H1 (cell line): ENCODE measurements around the gene ARID1B. TPM values are rescaled to one million over a fixed set of nuclear protein-coding genes. Genes with fewer than 3 reads are reported as not detected.

Experiments
- CTCF ChIA-PET: fragments of 300-600 bp; sonication (Branson Sonifier 250); formaldehyde crosslinking; loops from one replicate; lab custom pipeline; 2021; ENCODE audit not compliant: partially characterized antibody; lab: Charles Lee
- POLR2A ChIA-PET: fragments of 300-600 bp; sonication (Branson Sonifier 250); formaldehyde crosslinking; loops from one replicate; lab custom pipeline; 2021; ENCODE audit warnings: inconsistent platforms; ENCODE audit not compliant: partially characterized antibody; lab: Charles Lee
- DNase-seq, 2 experiments: peaks; one replicate each; pipeline versions ENCODE4 v3.0.0 to v3.0.0-alpha.2; 2010 to 2022; ENCODE audit warnings: low spot score in 2 of 2, low read depth in 1 of 2, mixed read lengths in 1 of 2
- FAIRE-seq: peaks from 2 replicates; lab custom pipeline; 2011; peaks lifted over from hg19 to GRCh38; lab: Jason Lieb, UNC
- H2AFZ ChIP-seq: 2 replicates; pipeline ENCODE4 v1.8.1; 2012; ENCODE audit warnings: low read length, inconsistent platforms
- H2AK5ac ChIP-seq: 2 replicates; pipeline ENCODE4 v1.6.1; 2013; ENCODE audit warnings: low read depth, low read length
- H2BK120ac ChIP-seq: replicated peaks from 2 replicates; pipeline ENCODE3; 2013; ENCODE audit warnings: low read depth, low read length, inconsistent platforms
- H2BK12ac ChIP-seq: 2 replicates; pipeline ENCODE4 v1.6.1; 2013; ENCODE audit warnings: low read depth, low read length
- H2BK15ac ChIP-seq: 2 replicates; pipeline ENCODE4 v1.6.1; 2013; ENCODE audit warnings: low read length
- H2BK20ac ChIP-seq: 2 replicates; pipeline ENCODE4 v1.6.1; 2013; ENCODE audit warnings: low read length
- H2BK5ac ChIP-seq: 2 replicates; pipeline ENCODE4 v1.6.1; 2013; ENCODE audit warnings: low read depth, low read length
- H3K14ac ChIP-seq: 2 replicates; pipeline ENCODE4 v1.6.1; 2013; ENCODE audit warnings: inconsistent platforms; ENCODE audit not compliant: insufficient read length
- H3K18ac ChIP-seq: 2 replicates; pipeline ENCODE4 v1.6.1; 2013; ENCODE audit warnings: low read length; ENCODE audit errors: extremely low read depth
- H3K23ac ChIP-seq: 2 replicates; pipeline ENCODE4 v1.6.1; 2013; ENCODE audit warnings: inconsistent platforms; ENCODE audit not compliant: insufficient read length
- H3K23me2 ChIP-seq: 2 replicates; pipeline ENCODE4 v1.6.1; 2013; ENCODE audit warnings: low read depth, low read length
- H3K27ac ChIP-seq: 2 replicates; pipeline ENCODE4 v1.6.1; 2011; ENCODE audit warnings: low read depth, low read length, inconsistent platforms
- H3K27me3 ChIP-seq, 4 experiments: replicated peaks in 1 of 4; 1 replicate in 1 of 4; 2 replicates in 3 of 4; pipeline versions ENCODE4 v1.6.1 to v1.8.1; 2011 to 2013; ENCODE audit warnings: low read length in 3 of 4, mild to moderate bottlenecking in 3 of 4, inconsistent platforms in 2 of 4, mixed read lengths in 2 of 4, moderate library complexity in 1 of 4; ENCODE audit not compliant: control insufficient read depth in 3 of 4, insufficient read depth in 3 of 4; ENCODE audit errors: extremely low read depth in 1 of 4
- H3K36me3 ChIP-seq, 4 experiments: 2 replicates each; pipeline versions ENCODE4 v1.6.1 to v1.8.1; 2011 to 2013; ENCODE audit warnings: mild to moderate bottlenecking in 4 of 4, low read length in 3 of 4, moderate library complexity in 2 of 4, control low read depth in 1 of 4, inconsistent platforms in 1 of 4; ENCODE audit not compliant: insufficient read depth in 4 of 4, control insufficient read depth in 2 of 4
- H3K4ac ChIP-seq: replicated peaks from 2 replicates; pipeline ENCODE3; 2013; ENCODE audit warnings: low read length, low read depth, mixed read lengths, inconsistent platforms; ENCODE audit not compliant: insufficient read length
- H3K4me1 ChIP-seq, 4 experiments: replicated peaks in 1 of 4; 1 replicate in 1 of 4; 2 replicates in 3 of 4; pipeline versions ENCODE4 v1.6.1 to v1.8.1; 2011 to 2013; ENCODE audit warnings: low read length in 3 of 4, inconsistent platforms in 2 of 4, mixed read lengths in 1 of 4; ENCODE audit not compliant: insufficient read depth in 4 of 4, control insufficient read depth in 3 of 4
- H3K4me2 ChIP-seq, 2 experiments: 2 replicates each; pipeline versions ENCODE4 v1.6.1 to v1.8.1; 2011 to 2013; ENCODE audit warnings: low read depth in 2 of 2, low read length in 2 of 2, control low read depth in 1 of 2, inconsistent platforms in 1 of 2, mild to moderate bottlenecking in 1 of 2; ENCODE audit not compliant: insufficient read depth in 1 of 2
- H3K4me3 ChIP-seq, 4 experiments: fragments of 200-600, 300-600 bp in 1 of 4; sonication (generic), shearing (Covaris generic), sonication (Bioruptor Twin) in 1 of 4; 2 replicates each; pipeline versions ENCODE4 v1.5.1 to v1.8.1; 2011 to 2016; ENCODE audit warnings: low read length in 4 of 4, low read depth in 3 of 4, control low read depth in 2 of 4, inconsistent platforms in 2 of 4, mild to moderate bottlenecking in 2 of 4, mixed read lengths in 1 of 4, moderate library complexity in 1 of 4; ENCODE audit not compliant: insufficient read depth in 2 of 4; ENCODE audit errors: extremely low read depth in 1 of 4
- H3K56ac ChIP-seq: replicated peaks from 2 replicates; pipeline ENCODE3; 2013; ENCODE audit warnings: low read depth, mild to moderate bottlenecking, mixed read lengths, low read length, inconsistent platforms; ENCODE audit not compliant: insufficient read length
- H3K79me1 ChIP-seq: 2 replicates; pipeline ENCODE4 v1.6.1; 2013; ENCODE audit warnings: low read depth, low read length, control low read depth
- H3K79me2 ChIP-seq, 2 experiments: 2 replicates each; pipeline versions ENCODE4 v1.6.1 to v1.8.1; 2012 to 2013; ENCODE audit warnings: low read length in 2 of 2, mild to moderate bottlenecking in 2 of 2, inconsistent platforms in 1 of 2; ENCODE audit not compliant: insufficient read depth in 2 of 2, control insufficient read depth in 1 of 2
- H3K9ac ChIP-seq, 4 experiments: replicated peaks in 1 of 4; 1 replicate in 1 of 4; 2 replicates in 3 of 4; pipeline versions ENCODE4 v1.6.1 to v1.8.1; 2011 to 2013; ENCODE audit warnings: low read depth in 3 of 4, low read length in 3 of 4, control low read depth in 2 of 4, mild to moderate bottlenecking in 2 of 4, moderate library complexity in 2 of 4, inconsistent platforms in 1 of 4; ENCODE audit errors: extremely low read depth in 1 of 4
- H3K9me3 ChIP-seq, 2 experiments: 2 replicates each; pipeline versions ENCODE4 v1.6.1 to v1.8.1; 2012 to 2013; ENCODE audit warnings: mild to moderate bottlenecking in 2 of 2, moderate library complexity in 2 of 2, control low read depth in 1 of 2, inconsistent platforms in 1 of 2, low read depth in 1 of 2, low read length in 1 of 2, mixed read lengths in 1 of 2; ENCODE audit not compliant: insufficient read depth in 2 of 2
- H4K20me1 ChIP-seq, 2 experiments: replicated peaks in 1 of 2; 2 replicates each; pipeline versions ENCODE3 to v1.8.1; 2011 to 2013; ENCODE audit warnings: inconsistent platforms in 2 of 2, low read length in 2 of 2, mild to moderate bottlenecking in 1 of 2; ENCODE audit not compliant: insufficient read depth in 2 of 2, control insufficient read depth in 1 of 2
- H4K5ac ChIP-seq: 2 replicates; pipeline ENCODE4 v1.6.1; 2013; ENCODE audit warnings: low read length, low read depth, mixed read lengths, inconsistent platforms; ENCODE audit not compliant: insufficient read length
- H4K8ac ChIP-seq: 2 replicates; pipeline ENCODE4 v1.8.0; 2013; ENCODE audit warnings: mild to moderate bottlenecking, moderate library complexity, low read length, inconsistent platforms; ENCODE audit not compliant: insufficient read depth; ENCODE audit errors: extremely low read depth
- H4K91ac ChIP-seq: replicated peaks from 2 replicates; pipeline ENCODE3; 2013; ENCODE audit warnings: low read length, mixed read lengths, inconsistent platforms; ENCODE audit not compliant: insufficient read length
- BRCA1 ChIP-seq: IDR thresholded peaks from 2 replicates; pipeline ENCODE4 v1.6.1; 2012; ENCODE audit warnings: low read depth, low read length, improper control_type of control experiment
- HDAC2 ChIP-seq, 2 experiments: fragments of 300-600 bp in 1 of 2; sonication (generic) in 1 of 2; IDR thresholded peaks; 2 replicates each; pipeline ENCODE4 v1.6.1; 2011 to 2012; ENCODE audit warnings: low read depth in 2 of 2, low read length in 2 of 2, mild to moderate bottlenecking in 2 of 2, moderate library complexity in 2 of 2, borderline replicate concordance in 1 of 2, inconsistent platforms in 1 of 2
- KDM5A ChIP-seq: fragments of 200-600 bp; IDR thresholded peaks from 2 replicates; pipeline ENCODE4 v1.7.1; 2012; ENCODE audit warnings: mild to moderate bottlenecking, low read length, inconsistent platforms, mixed read lengths
- RFX5 ChIP-seq: IDR thresholded peaks from 2 replicates; pipeline ENCODE4 v1.6.1; 2011; ENCODE audit warnings: low read depth, low read length, improper control_type of control experiment, borderline replicate concordance
- WGBS, 2 experiments: shearing (Covaris generic) in 1 of 2; methylation state at CpG; one replicate each; pipeline versions ENCODE4 v1.1.6 to v1.1.7; 2013 to 2015; ENCODE audit warnings: low lambda C conversion rate in 2 of 2, mixed read lengths in 2 of 2, inconsistent platforms in 1 of 2, low coverage in 1 of 2, missing lambda C conversion rate in 1 of 2; ENCODE audit not compliant: insufficient replicate concordance in 2 of 2, insufficient coverage in 1 of 2, insufficient read length in 1 of 2; ENCODE audit errors: extremely low coverage in 1 of 2, missing lambda C conversion rate in 1 of 2; 5-methylcytosine and 5-hydroxymethylcytosine counted together
- polyA plus RNA-seq, 7 experiments: library from polyadenylated mRNA; depleted of rRNA in 3 of 7; stranded (reverse) in 5 of 7; unstranded in 2 of 7; fragments of >200 nt in 5 of 7; fragments of 200-250 nt in 2 of 7; gene quantifications; 1 replicate in 5 of 7; 2 replicates in 1 of 7; 4 replicates in 1 of 7; pipeline versions ENCODE4 v1.2.1 to v1.2.3, GENCODE V29; 2011 to 2013; ENCODE audit warnings: missing spikeins in 2 of 7, mixed read lengths in 2 of 7
- total RNA-seq: library from RNA; stranded (reverse); fragmentation: NEBNext Ultra II Directional; extraction: Animal tissue kit (Norgen Biotek cat#: 25700); gene quantifications from 2 replicates; pipeline ENCODE4 v1.2.1, GENCODE V29; 2021

ARID1B gene
- total and polyA plus RNA-seq, 2 of the 8 experiments (the other 6 are each of a cell fraction or from before 2014, with no cell fraction given): 24.3 to 70.3 TPM

- Histone ChIP-seq H3K14ac (no peak overlapping the region), H3K27ac (no peak overlapping the region), H3K9me3 (no peaks in the 10 kb centered on the region), H3K9ac (no peak overlapping the region), H2BK20ac (no peak overlapping the region), H2BK12ac (no peak overlapping the region), H2BK5ac (no peak overlapping the region), H3K27me3 (no peaks in the 10 kb centered on the region; a peak in 1 of 7 replicates), H3K79me2 (no peaks in the 10 kb centered on the region), H4K20me1 (no peaks in the 10 kb centered on the region), H3K23me2 (no peaks in the 10 kb centered on the region), H3K56ac (no peak overlapping the region), H2BK120ac (no peak overlapping the region), H2BK15ac (no peak overlapping the region), H3K36me3 (no peaks in the 10 kb centered on the region), H3K4me2 (no peak overlapping the region), H3K4ac (no peak overlapping the region), H3K23ac (no peak overlapping the region), H4K91ac (no peak overlapping the region), H4K8ac (no peak overlapping the region), H4K5ac (no peak overlapping the region), H3K4me1 (no peaks in the 10 kb centered on the region), H3K79me1 (no peaks in the 10 kb centered on the region), H3K18ac (no peak overlapping the region), H3K4me3 (no peak overlapping the region), H2AK5ac (no peak overlapping the region), H2AFZ (no peak overlapping the region)
- CTCF ChIA-PET: interaction anchor here (1.1 to 1.3 kb wide), 3 partner anchors 10 to 34 kb away, joined by 3 to 8 read pairs (median 3); no protein-coding TSS in a partner anchor
- POLR2A ChIA-PET: no interaction called here
- no peak for FAIRE-seq
- WGBS, 2 experiments: 88% methylated on average over 3 of the region's 3 CpGs; no CpG with 5 or more reads in 1 of the 2 experiments
- DNase-seq: no peak
- TF ChIP-seq RFX5 (no peak), HDAC2 (IDR thresholded peaks at IDR 0.05; ENCODE audit: borderline replicate concordance in 1 of 2, low read depth in 2 of 2, low read length in 2 of 2) (no peak), KDM5A (no peak), BRCA1 (no peak)
Observed at GRCh38 chr6:157255079-157255478, 477.9 kb downstream of the ARID1B start.
